HG03575 (cell line): ENCODE measurements around the gene SAMD4B.

Experiments used
- ATAC-seq: cut with Tn5 transposase; IDR thresholded peaks from one replicate; pipeline ENCODE4 v1.9.1; 2021; ENCODE audit not compliant: unreplicated experiment, insufficient number of reproducible peaks, low FRiP score; ENCODE audit errors: extremely low read depth

SAMD4B gene

DNA sequence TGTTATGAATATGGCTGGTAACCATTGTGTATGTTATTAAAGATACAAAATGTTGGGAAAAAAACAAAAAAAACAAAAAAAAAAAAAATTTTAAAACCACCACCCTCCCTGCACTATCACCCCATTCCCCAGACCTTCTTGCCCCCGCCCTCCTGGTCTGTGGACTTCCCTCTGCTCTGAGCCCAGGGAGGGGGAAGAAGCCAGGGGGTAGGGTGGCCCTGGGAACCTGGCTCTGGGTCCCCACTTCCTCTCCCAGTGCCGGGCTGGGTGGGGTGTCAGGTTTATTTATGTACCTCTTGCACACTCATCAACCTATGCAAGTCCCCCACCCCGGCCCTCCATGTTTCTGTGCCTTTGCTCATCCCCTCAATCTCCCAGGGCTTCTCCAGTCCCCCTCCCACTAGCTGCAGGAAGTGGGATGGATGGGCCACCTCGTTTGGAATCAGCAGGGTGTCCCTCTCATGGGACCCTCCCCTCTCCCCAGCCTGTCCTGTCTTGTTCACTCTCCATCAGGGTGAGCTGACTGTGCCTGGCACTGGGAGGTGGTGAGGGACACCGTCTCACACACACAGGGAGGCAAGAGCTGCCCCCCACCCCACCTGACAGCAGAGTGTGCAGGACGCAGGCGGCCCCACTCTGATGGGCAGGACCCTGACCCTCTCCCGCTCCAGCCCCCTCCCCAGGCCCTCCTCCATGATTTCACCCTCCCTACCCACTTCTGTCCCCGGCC, 42.8 kb downstream of the SAMD4B start:
- no peak for ATAC-seq

DNA sequence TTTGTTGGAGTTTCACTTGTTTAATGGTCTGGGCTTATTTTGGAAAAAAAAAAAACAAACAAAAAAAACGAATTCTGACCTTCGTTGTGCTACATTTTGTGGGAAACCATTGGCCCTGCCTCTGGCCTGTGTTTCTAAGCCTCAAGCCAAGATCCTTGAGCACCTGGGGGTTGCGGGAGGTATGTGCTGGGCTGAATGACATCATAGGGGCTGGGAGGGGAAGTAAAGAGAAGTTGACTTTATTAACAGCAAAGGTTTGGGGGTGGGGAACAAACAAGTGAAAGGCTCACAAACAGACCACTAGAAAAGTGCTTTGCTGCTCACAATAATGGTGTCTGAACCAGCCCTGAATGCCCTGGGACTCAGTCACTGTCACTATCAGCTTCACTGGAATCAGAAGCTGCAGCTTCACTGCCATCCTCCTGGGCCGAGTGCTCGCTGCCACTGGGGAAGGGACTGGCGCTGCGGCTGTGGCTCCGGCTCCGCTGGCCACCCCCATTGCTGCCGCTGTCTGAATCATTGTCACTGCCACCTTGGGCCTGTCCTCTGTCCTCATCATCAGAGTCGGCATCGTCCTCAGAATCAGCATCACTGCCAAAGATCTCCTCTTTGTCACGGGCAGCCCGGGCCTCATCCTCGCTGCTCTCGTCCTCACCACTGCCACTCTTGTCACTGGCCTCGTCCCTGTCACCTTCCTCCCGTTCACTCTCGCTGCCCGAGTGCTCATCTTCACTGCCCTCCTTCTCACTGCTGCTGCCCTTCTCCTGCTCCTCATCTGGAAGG, 43.6 kb downstream of the SAMD4B start:
- no peak for ATAC-seq

DNA sequence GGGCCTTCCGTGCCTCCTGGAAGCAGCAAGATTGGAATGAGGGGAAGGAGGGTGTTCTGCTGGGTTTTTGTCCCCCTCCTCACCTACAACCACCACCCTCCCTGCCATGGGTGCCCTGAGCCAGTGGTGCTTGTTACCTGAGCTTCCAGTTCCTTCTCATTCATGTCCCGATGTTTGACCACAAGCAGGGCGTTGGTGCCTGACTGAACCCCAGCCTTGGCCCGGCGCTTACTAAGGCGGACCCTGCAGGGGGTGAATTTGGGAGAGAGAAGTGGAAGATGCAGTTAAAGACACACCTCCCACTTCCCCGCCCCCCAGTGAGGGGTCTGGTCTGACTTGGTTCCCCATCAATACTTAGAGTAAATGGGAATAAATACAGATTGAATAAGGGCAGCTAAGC, 44.3 kb downstream of the SAMD4B start:
- no peak for ATAC-seq

DNA sequence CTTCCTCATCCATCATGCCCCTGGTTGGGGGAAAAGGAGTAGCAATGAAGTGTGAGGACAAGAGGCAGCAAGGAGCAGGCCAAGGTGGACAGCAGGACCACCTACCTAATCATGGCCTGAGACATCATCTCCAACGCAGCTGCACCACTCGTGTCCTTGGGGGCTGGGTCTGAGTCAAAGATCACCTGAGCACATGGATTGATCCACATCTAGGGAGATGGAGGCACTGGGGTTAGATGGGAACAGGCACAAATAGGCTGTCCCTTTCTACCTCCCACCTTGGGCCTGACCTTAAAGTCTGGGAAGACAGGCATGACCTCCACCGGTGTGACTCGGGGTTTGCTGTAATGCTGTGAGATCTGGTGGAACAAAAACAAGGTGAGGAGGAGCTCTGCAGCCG, 46.4 kb downstream of the SAMD4B start:
- no peak for ATAC-seq

DNA sequence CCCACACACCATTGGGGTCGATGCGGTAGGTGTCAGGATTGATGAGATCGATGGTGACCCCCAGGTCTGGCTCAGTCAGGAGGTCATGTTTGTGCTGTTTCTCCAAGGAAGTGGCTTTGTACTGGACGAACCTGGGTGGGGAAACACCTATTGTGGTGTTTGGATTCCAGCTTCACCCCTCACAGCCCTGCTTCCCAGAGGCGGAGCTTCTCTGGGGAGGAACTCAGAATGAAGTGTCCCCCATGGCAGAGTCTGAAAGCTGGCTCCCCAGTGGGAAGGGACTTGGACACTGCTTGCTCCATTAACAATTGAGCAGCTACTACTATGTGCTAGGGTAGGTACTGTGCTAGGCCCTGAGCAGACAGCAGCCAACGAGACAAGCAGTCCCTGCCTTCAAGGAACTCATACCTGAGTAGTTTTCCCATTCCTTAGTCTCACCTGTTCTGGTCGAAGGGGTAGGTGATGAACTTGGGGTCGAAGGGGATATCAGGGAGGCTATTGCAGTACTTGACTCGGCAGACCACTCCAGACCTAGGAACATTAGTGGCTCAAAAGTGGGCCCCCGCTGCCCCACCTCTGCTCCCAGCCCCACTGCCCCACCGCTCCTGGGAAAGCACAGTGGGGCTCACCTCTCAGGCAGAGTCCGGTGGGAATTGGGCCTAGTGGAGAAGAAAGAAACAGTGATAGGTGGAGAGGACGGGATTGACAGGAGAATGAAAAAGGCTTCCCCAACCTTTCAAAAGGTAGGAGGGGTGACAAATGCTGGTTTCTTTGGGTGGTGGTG, 47.6 kb downstream of the SAMD4B start:
- ATAC-seq: no peak

DNA sequence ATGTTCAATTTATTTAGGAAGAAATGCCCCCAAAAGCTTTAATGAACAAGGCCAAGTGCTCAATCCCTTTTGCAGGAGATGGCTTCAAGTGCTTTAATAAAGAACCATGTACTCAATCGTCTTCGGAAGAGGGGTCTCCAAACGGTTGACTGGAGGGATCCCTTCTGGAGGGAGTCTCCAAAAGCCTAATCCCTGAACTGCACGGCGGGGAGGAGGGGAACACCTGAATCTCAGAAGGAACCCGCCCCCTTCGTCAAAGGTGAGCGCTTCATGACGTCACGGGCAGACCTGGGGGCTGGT, 48.2 kb downstream of the SAMD4B start:
- no peak for ATAC-seq

DNA sequence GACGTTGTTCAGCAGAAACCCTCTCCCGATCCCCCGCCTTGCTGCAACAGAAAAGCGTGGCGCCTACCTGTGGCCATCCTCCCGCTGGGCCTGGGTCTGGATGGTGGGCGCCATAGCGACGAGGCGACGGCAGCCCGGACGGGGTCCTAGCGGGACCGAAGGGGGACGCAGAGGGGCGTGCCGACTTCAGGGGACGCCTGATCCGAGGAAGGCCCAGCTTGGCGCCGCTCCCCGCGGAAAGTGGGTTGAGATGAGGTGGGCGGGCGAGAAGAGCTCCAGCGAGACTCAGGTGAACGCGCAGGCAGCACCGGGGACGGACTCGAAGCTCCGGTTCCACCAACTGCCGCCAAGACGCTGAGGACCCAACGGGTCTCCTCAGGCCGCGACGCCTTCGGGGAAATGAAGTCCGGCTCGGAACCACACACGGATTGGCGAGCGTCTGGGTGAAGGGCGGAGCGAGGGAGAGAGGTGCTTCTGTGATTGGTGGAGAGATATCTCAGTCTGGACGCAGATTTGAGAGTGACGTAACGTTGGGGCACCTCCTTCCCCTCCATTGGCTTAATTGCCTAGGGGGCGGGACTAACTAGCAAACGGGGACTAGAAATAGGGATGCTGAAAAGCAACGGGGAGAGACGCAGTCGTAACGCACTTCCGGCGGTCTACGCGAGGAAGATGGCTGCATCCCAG, 48.7 kb downstream of the SAMD4B start, which contains the start of the genes MED29 and PAF1:
TSS of gene MED29 (plus strand) at position 628 of the 687 bp plus-strand sequence. CDS start at position 673, 45 bp downstream.
TSS of gene PAF1 (minus strand) at position 356 of the 687 bp plus-strand sequence. CDS start at position 114, 242 bp downstream.
- ATAC-seq: peak; percentile 80

DNA sequence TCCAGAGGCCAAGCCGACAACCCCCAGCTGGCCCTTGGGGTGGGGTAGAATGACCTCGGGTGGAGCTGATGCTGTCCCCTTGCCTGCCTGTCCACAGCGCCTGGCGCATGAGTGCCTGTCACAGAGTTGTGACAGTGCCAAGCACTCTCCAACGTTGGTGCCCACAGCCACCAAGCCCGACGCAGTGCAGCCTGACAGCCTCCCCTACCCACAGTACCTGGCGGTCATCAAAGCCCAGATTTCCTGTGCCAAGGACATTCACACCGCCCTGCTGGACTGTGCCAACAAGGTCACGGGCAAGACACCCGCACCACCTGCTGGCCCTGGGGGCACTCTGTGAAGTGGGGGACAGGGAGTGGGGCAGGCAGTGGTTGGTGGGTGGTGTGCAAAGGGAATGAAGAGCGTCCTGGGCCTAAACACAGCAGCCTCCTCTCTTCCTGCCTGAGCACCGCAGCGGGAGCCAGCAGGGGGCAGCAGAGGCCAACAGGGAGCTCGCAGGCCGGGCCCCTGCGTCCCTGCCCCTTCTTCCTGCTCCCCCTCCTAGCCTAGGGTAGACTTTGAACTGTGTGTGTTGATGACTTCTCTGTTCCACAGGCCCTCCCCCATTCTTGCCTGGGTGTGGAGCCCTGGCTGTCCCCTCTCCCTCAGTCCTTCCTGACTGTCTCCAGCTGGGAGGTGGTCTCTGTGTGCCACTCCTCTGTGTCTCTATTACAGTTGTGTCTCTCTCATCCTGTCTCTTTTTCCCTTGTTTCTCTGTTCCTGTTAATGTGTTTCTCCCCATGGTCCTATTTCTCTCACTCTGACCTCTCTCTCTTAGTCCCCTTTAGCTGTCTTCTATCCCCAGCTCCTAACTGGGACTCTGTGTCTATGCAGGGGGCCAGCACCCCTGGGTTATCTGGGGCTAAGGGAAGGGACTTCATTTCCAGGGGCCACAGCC, 55.4 kb downstream of the SAMD4B start:
- ATAC-seq: no peak

DNA sequence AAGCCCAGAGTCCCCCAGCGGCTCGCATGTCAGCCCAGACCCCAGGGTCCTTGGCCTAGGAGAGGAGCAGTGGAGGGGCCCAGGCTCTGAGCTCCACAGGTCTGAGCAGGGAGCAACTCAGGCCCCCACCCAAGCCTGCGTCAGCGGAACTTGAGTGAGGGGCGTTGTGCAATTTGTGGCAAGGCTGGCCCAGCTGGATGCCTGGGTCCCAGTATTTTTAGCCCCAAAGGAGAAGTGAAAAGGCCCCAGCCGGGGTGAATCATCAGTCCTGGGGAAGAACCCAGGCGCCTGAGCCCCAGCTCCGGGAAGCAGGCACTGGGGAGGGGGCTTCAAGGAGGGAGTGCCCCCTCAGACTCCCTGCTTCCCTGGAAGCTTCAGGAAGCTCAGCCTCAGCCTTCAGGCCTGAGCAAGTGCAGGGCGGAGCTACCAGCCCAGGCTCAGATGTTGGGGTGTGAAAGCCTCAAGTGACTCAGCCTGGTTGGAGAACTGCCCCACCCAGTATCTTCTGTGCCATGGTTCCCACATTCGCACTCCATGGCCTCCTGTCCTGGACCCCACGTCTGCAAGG, 56.2 kb downstream of the SAMD4B start:
- ATAC-seq: no peak

DNA sequence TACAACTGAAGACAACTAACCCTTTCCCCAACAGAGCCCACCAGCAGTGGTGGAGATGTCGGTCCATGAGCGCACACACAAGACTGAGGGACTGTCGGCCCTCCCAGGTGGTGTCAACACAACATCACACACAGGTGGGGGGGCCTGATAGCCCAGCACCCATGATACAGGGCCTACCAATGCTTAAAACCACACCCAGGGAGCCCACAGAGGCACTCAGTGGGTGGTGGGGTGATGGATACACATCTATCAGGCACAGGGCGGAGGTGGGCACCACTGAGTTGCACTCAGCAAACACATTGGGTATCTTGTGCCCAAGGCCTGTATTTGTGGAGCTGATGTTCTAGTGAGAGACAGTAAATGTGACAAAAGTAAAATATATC, 57.4 kb downstream of the SAMD4B start:
- no peak for ATAC-seq

DNA sequence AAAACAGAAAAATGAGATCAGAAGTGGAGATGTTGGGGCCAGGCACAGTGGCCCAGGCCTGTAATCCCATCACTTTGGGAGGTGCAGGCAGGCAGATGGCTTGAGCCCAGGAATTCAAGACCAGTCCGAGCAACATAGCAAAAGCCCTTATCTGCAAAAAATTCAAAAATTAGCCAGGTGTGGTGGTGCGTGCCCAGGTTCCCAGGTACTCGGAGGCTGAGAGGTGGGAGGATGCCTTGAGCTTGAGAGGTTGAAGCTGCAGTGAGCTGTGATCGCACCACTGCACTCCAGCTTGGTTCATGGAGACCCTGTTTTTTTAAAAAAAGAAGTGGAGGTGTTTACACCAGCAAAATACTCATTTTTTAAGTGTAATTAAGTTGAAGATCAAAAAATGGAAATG, 57.8 kb downstream of the SAMD4B start:
- ATAC-seq: no peak

DNA sequence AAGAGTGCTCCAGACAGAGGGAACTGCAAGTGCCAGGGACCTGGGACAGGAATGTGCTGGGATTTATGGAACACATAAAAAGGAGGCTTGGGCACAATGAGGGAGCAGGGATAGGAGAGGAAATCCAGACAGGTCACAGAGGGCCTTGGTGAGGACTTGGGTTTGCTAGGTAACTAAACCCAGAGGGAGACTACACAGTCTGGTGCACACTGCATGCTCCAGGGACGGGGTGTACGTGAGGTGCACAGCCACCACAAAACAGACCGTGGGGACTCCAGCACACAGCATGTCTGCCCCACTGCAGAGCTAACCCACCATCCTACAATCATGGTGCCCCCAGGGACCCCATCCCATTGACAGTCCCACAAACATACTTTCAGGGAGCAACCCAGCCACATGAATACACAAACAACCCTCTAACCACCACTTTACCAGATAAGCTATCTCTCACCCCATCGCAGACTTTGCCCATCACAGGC, 58.9 kb downstream of the SAMD4B start:
- ATAC-seq: no peak

DNA sequence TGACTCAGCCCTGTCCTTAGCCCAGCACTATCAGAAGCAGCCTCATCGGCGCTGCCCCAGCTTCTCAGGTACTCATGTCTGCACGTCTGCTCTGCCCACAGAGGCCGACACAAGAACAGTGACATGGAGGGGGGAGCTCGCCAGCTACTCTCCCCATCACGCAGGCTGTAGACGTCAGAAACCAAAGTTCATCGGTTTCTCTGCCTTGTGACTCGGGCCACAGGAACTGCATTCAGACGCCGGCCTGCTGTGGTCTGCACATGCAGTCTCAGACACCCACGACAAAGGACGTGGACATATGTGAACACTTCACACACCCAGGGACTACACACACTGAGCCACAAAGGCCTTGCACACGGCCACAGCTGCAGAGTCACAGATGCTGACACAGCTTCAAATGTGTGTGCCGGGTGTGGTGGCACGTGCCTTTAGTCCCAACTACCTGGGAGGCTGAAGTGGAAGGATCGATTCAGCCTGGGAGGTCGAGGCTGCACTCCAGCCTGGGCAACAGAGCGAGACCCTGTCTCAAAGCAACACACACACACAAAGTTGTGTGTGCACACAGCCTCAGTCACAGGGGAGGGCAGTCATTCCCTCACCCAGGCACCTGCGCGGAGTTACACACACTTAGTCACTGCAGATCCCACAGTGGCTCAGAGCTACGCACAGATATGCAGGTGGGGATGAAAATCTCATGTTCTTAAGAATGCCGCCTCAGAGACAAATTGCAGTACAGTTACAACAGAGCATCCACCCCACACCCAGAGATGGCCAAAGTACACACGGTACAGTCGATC, 59.5 kb downstream of the SAMD4B start:
- no peak for ATAC-seq

DNA sequence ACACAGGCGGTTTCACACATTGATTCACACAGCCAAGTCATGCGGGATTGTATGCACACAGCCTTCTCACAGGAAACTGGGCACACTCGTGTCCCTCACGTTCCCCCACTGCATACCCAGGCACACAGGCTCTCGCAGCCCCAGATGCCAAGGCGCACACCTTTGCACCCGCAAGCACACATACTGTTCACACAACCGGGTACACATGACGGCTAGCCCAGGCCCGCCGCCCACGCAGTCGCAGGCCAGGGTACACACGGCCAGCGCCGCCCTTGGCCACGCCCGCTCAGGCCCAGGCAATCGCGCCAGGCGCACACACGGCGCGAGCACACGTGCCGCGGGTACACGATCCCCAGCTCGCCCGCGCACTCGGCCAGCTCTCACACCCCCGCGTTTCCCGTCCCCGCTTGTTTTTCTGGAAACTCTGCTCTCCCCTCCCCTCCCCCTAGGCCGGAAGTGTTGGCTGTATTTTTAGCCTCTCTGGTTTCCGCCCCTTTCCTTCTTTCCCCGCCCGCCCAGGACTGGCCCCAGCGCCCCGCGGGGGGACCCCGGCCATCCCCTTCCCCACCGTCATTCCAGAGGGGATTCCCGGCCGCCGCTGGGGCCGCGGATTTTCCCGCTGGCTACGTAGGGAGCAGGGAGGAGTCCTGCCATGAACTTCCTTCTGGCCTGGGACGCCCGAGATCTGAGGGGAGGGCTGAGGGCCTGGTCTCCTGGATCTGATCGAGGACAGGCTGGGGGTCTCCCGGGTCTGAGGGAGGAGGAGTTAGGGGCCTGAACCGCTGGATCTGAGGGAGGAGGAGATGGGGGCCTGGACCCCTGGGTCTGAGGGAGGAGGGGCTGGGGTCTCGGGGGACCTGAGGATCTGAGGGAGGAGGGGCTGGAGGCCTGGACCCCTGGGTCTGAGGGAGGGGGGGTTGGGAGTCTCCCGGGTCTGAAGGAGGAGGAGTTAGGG, 60.4 kb downstream of the SAMD4B start:
- no peak for ATAC-seq

DNA sequence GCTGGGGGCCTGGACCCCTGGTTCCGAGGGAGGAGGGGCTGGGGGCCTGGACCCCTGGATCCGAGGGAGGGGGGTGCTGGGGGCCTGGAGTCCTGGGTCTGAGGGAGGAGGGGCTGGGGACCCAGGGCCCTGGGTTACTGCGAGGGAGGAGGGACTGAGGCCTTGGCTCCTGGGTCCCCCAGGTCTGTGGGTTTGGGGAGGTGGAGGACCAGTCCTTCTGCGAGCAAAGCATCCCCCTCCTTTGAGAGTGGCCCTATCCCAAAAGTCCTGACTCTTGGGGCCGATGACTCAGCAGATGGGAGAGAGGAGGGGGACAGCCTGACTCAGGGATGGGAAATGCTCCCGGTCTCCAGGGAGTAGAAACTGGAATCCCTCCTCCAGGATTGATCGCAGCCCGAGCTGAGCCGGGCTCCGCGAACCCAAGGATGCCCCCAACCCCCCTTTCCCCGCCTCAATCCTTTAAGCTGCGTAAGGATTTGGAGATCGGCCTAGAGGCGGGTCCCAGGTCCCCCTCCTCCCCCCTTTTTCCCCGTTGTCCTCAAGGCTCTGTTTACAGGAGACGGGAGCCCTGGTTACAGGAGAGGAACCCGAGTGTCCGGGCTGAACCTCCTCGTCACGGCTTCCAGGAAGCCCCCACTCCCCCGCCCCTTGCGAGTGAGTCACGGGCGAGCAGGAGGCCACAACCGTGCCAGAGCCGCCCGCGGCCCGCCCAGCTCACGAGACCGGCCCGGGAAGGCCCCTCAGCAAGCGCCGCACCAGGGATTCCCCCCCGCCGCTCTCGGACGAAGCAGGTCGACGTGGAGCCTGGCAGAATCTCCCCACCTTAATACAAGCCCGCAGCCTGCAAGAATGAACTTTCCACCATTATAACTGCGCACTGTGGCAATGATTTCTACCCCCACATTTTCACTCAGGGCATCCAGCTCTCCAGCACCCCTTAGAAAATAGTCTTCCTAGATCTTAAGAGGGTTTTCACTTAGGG, 61.4 kb downstream of the SAMD4B start:
- no peak for ATAC-seq
